GM12878 (cell line): Measurements from ENCODE around the gene CFAP74. TPM values are rescaled to one million over a fixed set of nuclear protein-coding genes. Genes with fewer than 3 reads are reported as not detected.

ENCODE experiments used
- ATAC-seq: fragments of 200-7000 bp; cut with Tn5 transposase; 3 replicates; pipeline ENCODE4 v1.9.1; 2020; ENCODE audit warnings: mild to moderate bottlenecking, moderate library complexity
- BruUV-seq: library from RNA; stranded (reverse); fragments of 400-500 nt; replicated peaks from 2 replicates; lab custom pipeline; 2021; lab: Mats Ljungman, UMichigan
- CTCF ChIA-PET: fragments of 300-600 bp; sonication (Branson Sonifier 250); formaldehyde crosslinking; extraction: SDS; loops from one replicate; lab custom pipeline; 2021; ENCODE audit warnings: inconsistent platforms; lab: Yijun Ruan, JAX
- POLR2A ChIA-PET: fragments of 350-600 bp; formaldehyde crosslinking; extraction: SDS; loops from one replicate; lab custom pipeline; 2021; ENCODE audit warnings: inconsistent platforms; lab: Charles Lee
- RAD21 ChIA-PET: fragments of 300-600 bp; sonication (Branson Sonifier 250); formaldehyde crosslinking; loops from one replicate; lab custom pipeline; 2023; ENCODE audit warnings: antibody characterized with exemption; ENCODE audit not compliant: unreplicated experiment; lab: Charles Lee
- SMC1A ChIA-PET: fragments of 300-600 bp; sonication (Branson Sonifier 250); formaldehyde crosslinking; loops from one replicate; lab custom pipeline; 2023; ENCODE audit not compliant: unreplicated experiment, uncharacterized antibody; lab: Charles Lee
- DNase-seq: peaks from one replicate; pipeline ENCODE4 v3.0.0-alpha.2; 2011; ENCODE audit warnings: low read depth, low spot score
- FAIRE-seq: peaks from 3 replicates; lab custom pipeline; 2011; peaks lifted over from hg19 to GRCh38; lab: Jason Lieb, UNC
- H2AFZ ChIP-seq: 2 replicates; pipeline ENCODE4 v1.6.0; 2011; ENCODE audit warnings: low read depth, low read length, control low read depth; ENCODE audit not compliant: control insufficient read depth
- H3K27ac ChIP-seq: 2 replicates; pipeline ENCODE4 v1.5.1; 2011; ENCODE audit warnings: control low read depth; ENCODE audit not compliant: control insufficient read depth, insufficient read depth
- H3K27me3 ChIP-seq, 2 experiments: replicated peaks in 1 of 2; 2 replicates each; pipeline versions ENCODE4 v1.6.0 to v1.6.1; 2011; ENCODE audit warnings: low read length in 1 of 2; ENCODE audit not compliant: control insufficient read depth in 2 of 2, insufficient read depth in 2 of 2
- H3K36me3 ChIP-seq, 2 experiments: 2 replicates each; pipeline ENCODE4 v1.5.1; 2011; ENCODE audit warnings: low read length in 1 of 2; ENCODE audit not compliant: control insufficient read depth in 2 of 2, insufficient read depth in 2 of 2
- H3K4me1 ChIP-seq: 2 replicates; pipeline ENCODE4 v1.6.1; 2011; ENCODE audit warnings: mild to moderate bottlenecking, low read length, moderate library complexity, mixed read lengths; ENCODE audit not compliant: control insufficient read depth, insufficient read depth
- H3K4me2 ChIP-seq: 2 replicates; pipeline ENCODE4 v1.6.0; 2011; ENCODE audit warnings: control low read depth; ENCODE audit not compliant: control insufficient read depth, insufficient read depth
- H3K4me3 ChIP-seq: fragments of 200-600 bp; sonication (generic); 2 replicates; pipeline ENCODE4 v1.5.1; 2016
- H3K79me2 ChIP-seq: 2 replicates; pipeline ENCODE4 v1.6.0; 2011; ENCODE audit warnings: low read length; ENCODE audit not compliant: control insufficient read depth, insufficient read depth
- H3K9ac ChIP-seq: 2 replicates; pipeline ENCODE4 v1.8.0; 2011; ENCODE audit warnings: low read length, control low read depth, mixed read lengths; ENCODE audit not compliant: control insufficient read depth, insufficient read depth
- H3K9me3 ChIP-seq: replicated peaks from 3 replicates; pipeline ENCODE4 v1.5.1; 2011; ENCODE audit warnings: mild to moderate bottlenecking, low read length; ENCODE audit not compliant: control insufficient read depth, insufficient read depth
- H4K20me1 ChIP-seq: 2 replicates; pipeline ENCODE4 v1.6.0; 2011; ENCODE audit not compliant: control insufficient read depth, insufficient read depth
- BACH1 ChIP-seq: fragments of 450-650 bp; IDR thresholded peaks from 2 replicates; pipeline ENCODE4 v1.6.1; 2017; ENCODE audit warnings: mild to moderate bottlenecking, borderline replicate concordance
- EED ChIP-seq: sonication (generic); IDR thresholded peaks from 2 replicates; pipeline ENCODE4 v1.6.1; 2016; ENCODE audit warnings: antibody characterized with exemption, low read depth
- FOS ChIP-seq: IDR thresholded peaks from 3 replicates; pipeline ENCODE4 v1.6.1; 2011; ENCODE audit warnings: borderline replicate concordance; ENCODE audit not compliant: insufficient read length; ENCODE audit errors: extremely low read depth
- NFYB ChIP-seq: IDR thresholded peaks from 2 replicates; pipeline ENCODE4 v1.6.1; 2011; ENCODE audit warnings: low read depth, mild to moderate bottlenecking, low read length, improper control_type of control experiment, moderate library complexity; ENCODE audit not compliant: insufficient read depth
- PAX8 ChIP-seq: fragments of 450-650 bp; IDR thresholded peaks from 2 replicates; pipeline ENCODE4 v1.6.1; 2017; ENCODE audit warnings: mild to moderate bottlenecking, moderate library complexity
- RBBP5 ChIP-seq: fragments of 200-600 bp; sonication (generic); conservative IDR thresholded peaks from 2 replicates; pipeline ENCODE4 v1.6.1; 2016
- SIN3A ChIP-seq: IDR thresholded peaks from 2 replicates; pipeline ENCODE4 v1.6.1; 2012; ENCODE audit warnings: low read depth, low read length, improper control_type of control experiment
- SMAD1 ChIP-seq: fragments of 450-650 bp; IDR thresholded peaks from 2 replicates; pipeline ENCODE4 v1.6.1; 2018; ENCODE audit warnings: mild to moderate bottlenecking, low read depth; ENCODE audit not compliant: partially characterized antibody
- SP1 ChIP-seq: IDR thresholded peaks from one replicate; pipeline ENCODE4 v1.6.1; 2011; ENCODE audit warnings: low read depth, low read length
- WGBS: methylation state at CpG from one replicate; pipeline ENCODE4 v1.1.6; 2016; ENCODE audit warnings: low lambda C conversion rate; ENCODE audit not compliant: insufficient replicate concordance, insufficient coverage; ENCODE audit errors: missing lambda C conversion rate; 5-methylcytosine and 5-hydroxymethylcytosine counted together
- in situ Hi-C: fragments of 300-500 bp; cut with MboI; formaldehyde crosslinking; loops from 9 replicates; pipeline ENCODE4 v1.14.3; 2018; ENCODE audit warnings: mixed read lengths
- intact Hi-C: fragments of 100-400 bp; cut with micrococcal nuclease; formaldehyde crosslinking; loops from one replicate; pipeline ENCODE4 v1.14.2; 2022; ENCODE audit not compliant: unreplicated experiment
- polyA plus RNA-seq, 11 experiments: library from polyadenylated mRNA; depleted of rRNA in 4 of 11; unstranded in 6 of 11; stranded (reverse) in 5 of 11; fragments of >200 nt; fragmentation: Nextera tagmentation in 4 of 11; fragmentation: Illumina TruSeq in 1 of 11; extraction: Ambion mirVana in 4 of 11; extraction: Trizol in 1 of 11; gene quantifications; 1 replicate in 1 of 11; 2 replicates in 10 of 11; pipeline versions ENCODE4 v1.2.1 to v1.2.3, GENCODE V29; 2011 to 2016; ENCODE audit warnings: inconsistent platforms in 2 of 11, missing spikeins in 2 of 11, low read depth in 1 of 11
- total RNA-seq, 4 experiments: library from RNA; depleted of rRNA in 3 of 4; stranded (reverse); fragments of >200 nt in 3 of 4; fragmentation: Illumina TruSeq in 1 of 4; extraction: Trizol in 1 of 4; gene quantifications; 2 replicates each; pipeline versions ENCODE4 v1.2.1 to v1.2.3, GENCODE V29; 2013 to 2021
- TF ChIP-seq, protein P1 (sequence below), 3 experiments: IDR thresholded peaks in 2 of 3; conservative IDR thresholded peaks in 1 of 3; 2 replicates each; pipeline ENCODE4 v1.5.1; 2011; ENCODE audit warnings: low read depth in 3 of 3, low read length in 3 of 3, mild to moderate bottlenecking in 3 of 3, control low read depth in 2 of 3, moderate library complexity in 2 of 3, inconsistent platforms in 1 of 3, mixed read lengths in 1 of 3; ENCODE audit not compliant: control insufficient read depth in 2 of 3, insufficient read depth in 1 of 3; ENCODE audit errors: extremely low read depth in 1 of 3
- TF ChIP-seq, protein P2 (sequence below): IDR thresholded peaks from 2 replicates; pipeline ENCODE4 v1.6.1; 2012; ENCODE audit warnings: low read depth, low read length, improper control_type of control experiment

The CFAP74 gene
- total and polyA plus RNA-seq, 10 of the 15 experiments (the other 5 are each of a cell fraction or from before 2014, with no cell fraction given) = 0.01 TPM; not detected in 9

DNA sequence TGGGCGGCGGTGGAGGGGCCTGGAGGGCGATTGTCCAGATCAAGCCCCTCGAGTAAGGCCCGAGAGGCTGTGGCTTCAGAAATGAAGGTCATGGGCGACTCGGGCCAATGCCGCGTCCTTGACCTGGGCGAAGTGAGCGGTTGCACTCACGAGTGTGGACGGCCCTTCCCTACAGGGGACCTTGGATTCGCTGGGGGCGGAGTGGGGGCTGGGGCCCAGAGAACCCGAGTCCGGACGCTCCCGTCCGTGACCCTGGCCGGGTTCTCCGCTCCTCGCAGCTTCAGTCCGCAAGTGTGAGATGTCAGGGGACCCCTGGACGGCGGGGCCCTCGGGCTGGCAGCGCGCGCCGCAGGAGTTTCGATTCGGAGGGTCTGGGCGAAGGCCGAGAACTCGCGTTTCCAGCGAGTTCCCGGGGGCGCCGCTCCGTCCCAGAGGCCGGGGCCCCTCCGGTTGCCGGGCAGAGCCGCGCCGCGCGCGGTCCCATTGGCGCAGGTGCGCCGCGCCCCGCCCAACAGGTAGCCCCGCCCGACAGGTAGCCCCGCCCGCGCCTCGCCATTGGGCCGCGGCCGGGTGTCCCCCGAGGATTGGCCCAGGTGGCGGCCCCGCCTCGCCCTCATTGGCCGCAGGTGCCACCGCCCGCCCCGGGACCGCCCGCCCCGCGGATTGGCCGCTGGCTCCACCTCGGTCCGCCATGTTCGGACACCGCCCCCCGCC is 46.3 kb upstream of the CFAP74 start, which contains the start of gene PRKCZ:
PRKCZ (plus strand) TSS at position 694 of the 714 bp plus-strand sequence. CDS start 220 bp downstream, outside the sequence.
- WGBS = 3% methylated on average over 49 of the region's 83 CpGs
- Histone ChIP-seq H4K20me1 (no peaks in the 10 kb centered on the region), H3K9ac (peak within 1 kb of the TSS; percentile 36; the same call in 1 of the 2 replicates), H3K9me3 (no peaks in the 10 kb centered on the region), H3K4me1 (no peaks in the 10 kb centered on the region), H3K4me3 (peak within 1 kb of the TSS; percentile 76), H3K27me3 (peaks cover 0 to 3% of the 10 kb centered on the region in 2 experiments; a peak in 3 of 4 replicates)
- BruUV-seq = no TSS peak
- peak; percentile 29; the same call in 2 of the 3 replicates for ATAC-seq
- SMC1A ChIA-PET = no interaction called here
- intact Hi-C loops = loop anchor here (5.0 kb wide), 1 partner anchor 108 kb away; no protein-coding TSS in a partner anchor
- DNase-seq = peak; percentile 28
- CTCF ChIA-PET = no interaction called here
- in situ Hi-C loops = no loop called here
- peak; percentile 79; the same call in 1 of the 2 replicates for TF ChIP-seq NFYB
- TF ChIP-seq SIN3A = no peak
- peak; percentile 88 for TF ChIP-seq SP1
- TF ChIP-seq FOS = peak; percentile 38
- TF ChIP-seq, all 136 proteins: peak for 3
- peak within 1 kb of the TSS; percentile 55 for H2AFZ ChIP-seq
- H3K27ac ChIP-seq = no peak within 1 kb of the TSS
- no peaks in the 10 kb centered on the region for H3K79me2 ChIP-seq
- RAD21 ChIA-PET = no interaction called here
- POLR2A ChIA-PET = no interaction called here
- H3K4me2 ChIP-seq = peak within 1 kb of the TSS; percentile 71
- FAIRE-seq = no peak
- no peaks in the 10 kb centered on the region for H3K36me3 ChIP-seq

DNA sequence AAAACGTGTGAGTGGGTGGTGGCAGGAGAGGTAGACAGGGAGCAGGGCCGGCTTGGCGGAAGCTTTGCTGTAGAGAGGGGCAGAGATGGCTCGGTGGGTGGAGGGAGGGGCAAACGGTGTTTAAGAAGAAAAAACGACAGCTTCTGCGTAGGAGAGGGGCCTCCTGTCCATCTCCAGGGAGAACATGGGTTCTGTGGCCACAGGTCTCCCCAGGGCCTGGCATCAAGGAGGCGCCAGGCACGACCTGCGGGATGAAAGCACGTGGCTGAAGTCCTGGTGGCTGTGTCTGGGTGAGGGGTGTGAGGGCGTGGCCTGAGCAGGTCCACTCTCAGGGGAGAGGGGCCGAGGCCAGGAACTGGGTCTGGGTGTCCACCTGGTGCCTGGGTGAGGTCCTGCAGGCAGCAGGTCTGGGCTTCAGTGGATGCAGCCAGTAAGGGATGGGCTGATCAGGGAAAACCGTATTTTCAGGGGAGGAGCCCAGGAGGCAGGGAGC is 45.7 kb upstream of the CFAP74 start:
- H3K79me2 ChIP-seq = no peaks in the 10 kb centered on the region
- no peak for ATAC-seq
- no peak overlapping the region for H3K27ac ChIP-seq
- peak overlapping the region; percentile 71 for H3K4me2 ChIP-seq
- no peaks in the 10 kb centered on the region for H4K20me1 ChIP-seq
- POLR2A ChIA-PET = no interaction called here
- H3K9ac ChIP-seq = peak overlapping the region; percentile 36; the same call in 1 of the 2 replicates
- no peak overlapping the region for H2AFZ ChIP-seq
- peak overlapping the region; percentile 76; the same call in 1 of the 2 replicates for H3K4me3 ChIP-seq
- intact Hi-C loops (loop anchor here (5.0 kb wide), 1 partner anchor 107 kb away; no protein-coding TSS in a partner anchor), in situ Hi-C loops (no loop called here)
- H3K4me1 ChIP-seq = no peaks in the 10 kb centered on the region
- RAD21 ChIA-PET = no interaction called here
- no peak for DNase-seq
- no peaks in the 10 kb centered on the region for H3K36me3 ChIP-seq
- CTCF ChIA-PET = no interaction called here
- TF ChIP-seq, protein P1, sequence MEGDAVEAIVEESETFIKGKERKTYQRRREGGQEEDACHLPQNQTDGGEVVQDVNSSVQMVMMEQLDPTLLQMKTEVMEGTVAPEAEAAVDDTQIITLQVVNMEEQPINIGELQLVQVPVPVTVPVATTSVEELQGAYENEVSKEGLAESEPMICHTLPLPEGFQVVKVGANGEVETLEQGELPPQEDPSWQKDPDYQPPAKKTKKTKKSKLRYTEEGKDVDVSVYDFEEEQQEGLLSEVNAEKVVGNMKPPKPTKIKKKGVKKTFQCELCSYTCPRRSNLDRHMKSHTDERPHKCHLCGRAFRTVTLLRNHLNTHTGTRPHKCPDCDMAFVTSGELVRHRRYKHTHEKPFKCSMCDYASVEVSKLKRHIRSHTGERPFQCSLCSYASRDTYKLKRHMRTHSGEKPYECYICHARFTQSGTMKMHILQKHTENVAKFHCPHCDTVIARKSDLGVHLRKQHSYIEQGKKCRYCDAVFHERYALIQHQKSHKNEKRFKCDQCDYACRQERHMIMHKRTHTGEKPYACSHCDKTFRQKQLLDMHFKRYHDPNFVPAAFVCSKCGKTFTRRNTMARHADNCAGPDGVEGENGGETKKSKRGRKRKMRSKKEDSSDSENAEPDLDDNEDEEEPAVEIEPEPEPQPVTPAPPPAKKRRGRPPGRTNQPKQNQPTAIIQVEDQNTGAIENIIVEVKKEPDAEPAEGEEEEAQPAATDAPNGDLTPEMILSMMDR (IDR thresholded peaks at IDR 0.05 in 2 of 3, conservative IDR thresholded peaks at IDR 0.05 in 1 of 3; ENCODE audit: control insufficient read depth in 2 of 3, extremely low read depth in 1 of 3, insufficient read depth in 1 of 3, low read depth in 3 of 3, low read length in 3 of 3) = 0 out of 6 replicates have a peak, but pooled peaks of 1 of the 3 experiments have one; percentile 12
- TF ChIP-seq BACH1 = no peak
- TF ChIP-seq RBBP5 = no peak
- TF ChIP-seq PAX8 = no peak
- TF ChIP-seq EED = no peak
- TF ChIP-seq, protein P2, sequence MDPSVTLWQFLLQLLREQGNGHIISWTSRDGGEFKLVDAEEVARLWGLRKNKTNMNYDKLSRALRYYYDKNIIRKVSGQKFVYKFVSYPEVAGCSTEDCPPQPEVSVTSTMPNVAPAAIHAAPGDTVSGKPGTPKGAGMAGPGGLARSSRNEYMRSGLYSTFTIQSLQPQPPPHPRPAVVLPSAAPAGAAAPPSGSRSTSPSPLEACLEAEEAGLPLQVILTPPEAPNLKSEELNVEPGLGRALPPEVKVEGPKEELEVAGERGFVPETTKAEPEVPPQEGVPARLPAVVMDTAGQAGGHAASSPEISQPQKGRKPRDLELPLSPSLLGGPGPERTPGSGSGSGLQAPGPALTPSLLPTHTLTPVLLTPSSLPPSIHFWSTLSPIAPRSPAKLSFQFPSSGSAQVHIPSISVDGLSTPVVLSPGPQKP = no peak
- TF ChIP-seq SMAD1 = no peak
- no peak for FAIRE-seq
- 31% methylated on average over 14 of the region's 14 CpGs for WGBS
- BruUV-seq = no TSS peak
- SMC1A ChIA-PET = no interaction called here
- no peaks in the 10 kb centered on the region for H3K9me3 ChIP-seq
- H3K27me3 ChIP-seq = peaks cover 0 to 3% of the 10 kb centered on the region in 2 experiments; a peak in 3 of 4 replicates
